Body of pancreas (tissue), 4 donors: ENCODE results near the gene IPO5. TPM values are rescaled to one million over a fixed set of nuclear protein-coding genes. Genes with fewer than 3 reads are reported as not detected.

Experiments
- ATAC-seq: fragments of 150-250 bp; one replicate; pipeline ENCODE4 v1.9.1; 2016
- DNase-seq, 4 donors: peaks; one replicate each; pipeline ENCODE4 v3.0.0-alpha.2; 2019
- H3K27ac ChIP-seq, 4 donors: fragments of 200-600 bp; sonication (generic); 1 replicate in 3 of 4; 2 replicates in 1 of 4; pipeline versions ENCODE4 v1.5.1 to v1.6.1; 2016 to 2019; ENCODE audit warnings: mild to moderate bottlenecking in 1 of 4, mixed read lengths in 1 of 4, moderate library complexity in 1 of 4
- H3K27me3 ChIP-seq, 2 donors: fragments of 200-600 bp; sonication (generic); one replicate each; pipeline ENCODE4 v1.6.0; 2016; ENCODE audit warnings: mild to moderate bottlenecking in 1 of 2
- H3K36me3 ChIP-seq, 2 donors: fragments of 200-600 bp; sonication (generic); replicated peaks in 1 of 2; 2 replicates each; pipeline ENCODE4 v1.5.1; 2016; ENCODE audit warnings: low read depth in 2 of 2; ENCODE audit not compliant: insufficient read depth in 1 of 2
- H3K4me1 ChIP-seq: fragments of 200-600 bp; sonication (generic); one replicate; pipeline ENCODE4 v1.6.0; 2016
- H3K4me3 ChIP-seq, 2 donors: fragments of 200-600 bp; sonication (generic); 1 replicate in 1 of 2; 2 replicates in 1 of 2; pipeline ENCODE4 v1.5.1; 2016 to 2019
- H3K9me3 ChIP-seq, 3 donors: fragments of 200-600 bp; sonication (generic); 1 replicate in 2 of 3; 2 replicates in 1 of 3; pipeline ENCODE4 v1.5.1; 2016
- POLR2A ChIP-seq, 3 donors: fragments of 450-650 bp; IDR thresholded peaks; one replicate each; pipeline ENCODE4 v1.6.1; 2016; ENCODE audit warnings: antibody characterized with exemption in 3 of 3, mild to moderate bottlenecking in 2 of 3
- WGBS, 2 donors: methylation state at CpG; one replicate each; pipeline ENCODE4 v1.1.5; 2017; 5-methylcytosine and 5-hydroxymethylcytosine counted together
- intact Hi-C: fragments of 100-400 bp; cut with DNase I; formaldehyde crosslinking; loops from one replicate; pipeline ENCODE4 v1.15.1; 2023
- total RNA-seq, 2 donors: library from RNA; depleted of rRNA; stranded (reverse); fragments of >200 nt; gene quantifications; one replicate each; pipeline ENCODE4 v1.1.0, GENCODE V29; 2016
- TF ChIP-seq, protein P1 (sequence below), 7 experiments: fragments of 450-650 bp in 4 of 7; fragments of 200-600 bp in 3 of 7; sonication (generic) in 3 of 7; IDR thresholded peaks; one replicate each; pipeline ENCODE4 v1.5.1; 2016 to 2019; ENCODE audit warnings: antibody characterized with exemption in 7 of 7

The IPO5 gene
- total RNA-seq, 2 donors from 2014 or later, result 84.0 to 96.8 TPM

DNA sequence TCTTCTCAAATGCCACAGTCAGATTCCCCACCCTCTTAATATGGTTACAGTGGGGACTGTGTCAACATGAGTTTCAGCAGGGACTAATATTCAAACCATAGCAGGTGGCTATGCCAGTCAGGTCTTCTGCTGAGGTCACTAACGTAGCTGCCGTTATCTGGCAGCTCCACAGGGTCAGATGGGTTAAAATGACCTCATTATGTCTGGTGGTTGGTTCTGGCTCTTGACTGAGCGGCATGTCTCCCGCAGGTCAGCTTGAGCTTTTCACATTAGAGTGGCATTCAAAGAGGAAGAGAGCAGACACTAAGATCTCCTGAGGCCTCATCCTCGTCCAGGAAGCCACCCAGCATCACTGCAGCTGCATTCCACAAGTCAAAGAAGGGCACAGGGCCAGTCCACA lies 21.4 kb upstream of the IPO5 start:
- no peak for DNase-seq
- H3K27me3 ChIP-seq, result no peaks in the 10 kb centered on the region
- H3K4me3 ChIP-seq, result no peak overlapping the region
- H3K4me1 ChIP-seq, result no peaks in the 10 kb centered on the region
- TF ChIP-seq, protein P1, sequence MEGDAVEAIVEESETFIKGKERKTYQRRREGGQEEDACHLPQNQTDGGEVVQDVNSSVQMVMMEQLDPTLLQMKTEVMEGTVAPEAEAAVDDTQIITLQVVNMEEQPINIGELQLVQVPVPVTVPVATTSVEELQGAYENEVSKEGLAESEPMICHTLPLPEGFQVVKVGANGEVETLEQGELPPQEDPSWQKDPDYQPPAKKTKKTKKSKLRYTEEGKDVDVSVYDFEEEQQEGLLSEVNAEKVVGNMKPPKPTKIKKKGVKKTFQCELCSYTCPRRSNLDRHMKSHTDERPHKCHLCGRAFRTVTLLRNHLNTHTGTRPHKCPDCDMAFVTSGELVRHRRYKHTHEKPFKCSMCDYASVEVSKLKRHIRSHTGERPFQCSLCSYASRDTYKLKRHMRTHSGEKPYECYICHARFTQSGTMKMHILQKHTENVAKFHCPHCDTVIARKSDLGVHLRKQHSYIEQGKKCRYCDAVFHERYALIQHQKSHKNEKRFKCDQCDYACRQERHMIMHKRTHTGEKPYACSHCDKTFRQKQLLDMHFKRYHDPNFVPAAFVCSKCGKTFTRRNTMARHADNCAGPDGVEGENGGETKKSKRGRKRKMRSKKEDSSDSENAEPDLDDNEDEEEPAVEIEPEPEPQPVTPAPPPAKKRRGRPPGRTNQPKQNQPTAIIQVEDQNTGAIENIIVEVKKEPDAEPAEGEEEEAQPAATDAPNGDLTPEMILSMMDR (IDR thresholded peaks at IDR 0.05), result no peak
- TF ChIP-seq POLR2A (IDR thresholded peaks at IDR 0.05), result no peak
- intact Hi-C loops, result no loop called here
- WGBS, 2 donors, result 47 to 58% methylated on average over 5 of the region's 5 CpGs
- H3K36me3 ChIP-seq, result no peaks in the 10 kb centered on the region
- H3K27ac ChIP-seq, result no peak overlapping the region
- no peak for ATAC-seq
- H3K9me3 ChIP-seq, result no peaks in the 10 kb centered on the region

GRCh38 chr13:97932647-97933046 lies 20.8 kb upstream of the IPO5 start:
- intact Hi-C loops, result no loop called here
- Histone ChIP-seq H3K27me3 (no peaks in the 10 kb centered on the region), H3K9me3 (no peaks in the 10 kb centered on the region), H3K36me3 (no peaks in the 10 kb centered on the region), H3K4me1 (no peaks in the 10 kb centered on the region), H3K27ac (no peak overlapping the region), H3K4me3 (no peak overlapping the region)
- TF ChIP-seq, protein P1 (IDR thresholded peaks at IDR 0.05), result no peak
- TF ChIP-seq POLR2A (IDR thresholded peaks at IDR 0.05), result no peak
- WGBS, 2 donors, result 82 to 84% methylated on average over 5 of the region's 5 CpGs
- ATAC-seq, result no peak
- no peak for DNase-seq

DNA sequence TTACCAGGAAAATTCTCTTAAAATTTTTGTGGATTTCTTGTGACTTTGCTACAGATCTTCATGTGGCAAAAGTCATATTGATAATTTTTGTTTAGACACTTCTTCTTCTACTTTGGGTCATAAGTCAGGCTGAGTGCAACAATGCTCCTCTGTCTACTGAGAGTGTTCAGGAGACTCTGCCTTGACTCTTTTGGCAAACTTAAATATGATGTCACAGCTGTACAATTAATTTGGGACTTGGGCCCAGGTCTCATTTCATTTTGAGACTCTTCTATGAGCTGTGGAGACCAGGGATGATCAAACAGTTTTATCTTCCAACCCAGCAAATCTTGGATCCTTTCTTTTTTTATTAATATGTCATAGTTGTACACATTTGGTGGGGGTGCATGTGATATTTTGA lies 19.7 kb upstream of the IPO5 start:
- H3K4me3 ChIP-seq, result no peak overlapping the region
- TF ChIP-seq, protein P1 (IDR thresholded peaks at IDR 0.05), result no peak
- TF ChIP-seq POLR2A (IDR thresholded peaks at IDR 0.05), result no peak
- intact Hi-C loops, result no loop called here
- no peaks in the 10 kb centered on the region for H3K4me1 ChIP-seq
- no peaks in the 10 kb centered on the region for H3K27me3 ChIP-seq
- no peak overlapping the region for H3K27ac ChIP-seq
- no peak for DNase-seq
- no peak for ATAC-seq
- no peaks in the 10 kb centered on the region for H3K9me3 ChIP-seq
- no peaks in the 10 kb centered on the region for H3K36me3 ChIP-seq

DNA sequence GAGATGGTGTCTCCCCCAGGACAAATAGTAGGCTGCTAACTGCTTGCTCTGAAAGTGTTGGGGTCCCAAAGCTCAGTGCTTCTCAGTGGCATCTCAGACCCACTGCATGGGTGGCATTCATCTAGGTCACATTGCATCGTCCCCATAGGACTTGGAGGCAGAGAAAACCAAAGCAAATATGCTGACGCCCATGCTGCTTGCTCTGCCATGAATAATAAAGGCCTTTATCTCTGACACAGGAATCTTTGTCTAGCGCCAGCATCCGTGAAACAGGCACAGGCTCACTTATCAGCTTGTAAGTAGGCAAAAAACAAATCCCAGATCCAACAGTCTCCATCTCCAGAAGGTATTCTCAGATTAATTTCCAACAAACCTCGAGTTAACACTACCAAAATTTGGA lies 18.9 kb upstream of the IPO5 start:
- Histone ChIP-seq H3K4me1 (no peaks in the 10 kb centered on the region), H3K4me3 (no peak overlapping the region), H3K27ac (no peak overlapping the region), H3K36me3 (no peaks in the 10 kb centered on the region), H3K9me3 (no peaks in the 10 kb centered on the region), H3K27me3 (no peaks in the 10 kb centered on the region)
- ATAC-seq (no peak), DNase-seq (no peak)
- intact Hi-C loops, result no loop called here
- 23 to 33% methylated on average over 5 of the region's 5 CpGs for WGBS, 2 donors
- TF ChIP-seq, protein P1 (IDR thresholded peaks at IDR 0.05), result no peak
- no peak for TF ChIP-seq POLR2A (IDR thresholded peaks at IDR 0.05)

DNA sequence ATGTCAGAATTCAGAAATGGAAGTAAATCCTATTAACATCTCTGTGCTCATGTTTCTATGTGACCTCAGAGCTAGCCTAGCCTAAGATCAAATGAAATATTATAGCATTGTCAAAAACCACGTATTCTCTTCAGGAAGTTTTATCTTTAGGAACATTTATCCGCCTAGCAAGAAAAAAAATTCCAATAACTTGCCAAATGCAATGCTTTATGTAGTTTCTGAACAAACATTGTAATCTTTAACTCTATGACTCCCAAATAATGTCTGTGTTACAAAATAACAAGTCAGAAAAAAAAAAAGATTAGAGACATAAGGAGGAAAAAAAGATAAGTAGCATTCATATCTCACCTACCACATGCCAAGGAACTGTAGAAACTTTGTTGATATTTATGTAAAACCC lies 18.4 kb upstream of the IPO5 start:
- DNase-seq, result no peak
- intact Hi-C loops, result no loop called here
- no peak for ATAC-seq
- no peaks in the 10 kb centered on the region for H3K9me3 ChIP-seq
- TF ChIP-seq, protein P1 (IDR thresholded peaks at IDR 0.05), result no peak
- no peak for TF ChIP-seq POLR2A (IDR thresholded peaks at IDR 0.05)
- H3K4me3 ChIP-seq, result no peak overlapping the region
- WGBS, 2 donors, result 21 to 25% methylated on average over 2 of the region's 2 CpGs
- H3K36me3 ChIP-seq, result no peaks in the 10 kb centered on the region
- H3K27ac ChIP-seq, result no peak overlapping the region
- H3K4me1 ChIP-seq, result no peaks in the 10 kb centered on the region
- H3K27me3 ChIP-seq, result no peaks in the 10 kb centered on the region
